ENCODE measurements around the gene ADGRG7.
"Not testable (repeated sequence)": the region's sequence is repeated elsewhere in the genome, so short reads cannot be mapped to it uniquely, and the experiment has no call there.

Gene ADGRG7

GRCh38 chr3:100650651-100651619 lies 41.5 kb downstream of the ADGRG7 start:
- DNase-seq, result no peak

GRCh38 chr3:100653604-100654294 lies 44.3 kb downstream of the ADGRG7 start:
- no peak for DNase-seq

GRCh38 chr3:100656945-100657344 lies 47.5 kb downstream of the ADGRG7 start:
- no peak for DNase-seq

- not testable (repeated sequence) for DNase-seq
These were observed 51.9 kb downstream of the ADGRG7 start for GRCh38 chr3:100661294-100661693.

- no peak for DNase-seq
These were observed 52.9 kb downstream of the ADGRG7 start for GRCh38 chr3:100662113-100662823.

GRCh38 chr3:100665230-100665629 lies 55.8 kb downstream of the ADGRG7 start:
- no peak for DNase-seq

GRCh38 chr3:100666699-100667098 lies 57.3 kb downstream of the ADGRG7 start:
- DNase-seq, result not testable (repeated sequence)

GRCh38 chr3:100667316-100667715 lies 57.9 kb downstream of the ADGRG7 start:
- DNase-seq, result not testable (repeated sequence)

- not testable (repeated sequence) for DNase-seq
These were observed 61.6 kb downstream of the ADGRG7 start for GRCh38 chr3:100670995-100671394.

- no peak for DNase-seq
These were observed 72.1 kb downstream of the ADGRG7 start for GRCh38 chr3:100681496-100681895.

GRCh38 chr3:100682056-100682853 lies 72.9 kb downstream of the ADGRG7 start:
- DNase-seq, result no peak

- DNase-seq, result no peak
These were observed 73.7 kb downstream of the ADGRG7 start for GRCh38 chr3:100682854-100683760.

- DNase-seq, result no peak
These were observed 83.8 kb downstream of the ADGRG7 start for GRCh38 chr3:100693225-100693624.

GRCh38 chr3:100695696-100696095 lies 86.3 kb downstream of the ADGRG7 start:
- DNase-seq, result no peak

GRCh38 chr3:100696161-100696560 lies 86.8 kb downstream of the ADGRG7 start:
- no peak for DNase-seq

GRCh38 chr3:100697172-100697571 lies 87.8 kb downstream of the ADGRG7 start:
- no peak for DNase-seq

GRCh38 chr3:100697723-100698285 lies 88.4 kb downstream of the ADGRG7 start:
- DNase-seq, result no peak

- no peak for DNase-seq
These were observed 89.3 kb downstream of the ADGRG7 start for GRCh38 chr3:100698736-100699135.

GRCh38 chr3:100700708-100701107 lies 91.3 kb downstream of the ADGRG7 start:
- no peak for DNase-seq

GRCh38 chr3:100702082-100702979 lies 92.9 kb downstream of the ADGRG7 start:
- no peak for DNase-seq
